HepG2 (cell line): ENCODE data around the gene HYOU1. TPM values are rescaled to one million over a fixed set of nuclear protein-coding genes. Genes with fewer than 3 reads are reported as not detected.

Experiments
- ATF2 ChIP-seq: sonication (generic); formaldehyde crosslinking; IDR thresholded peaks from 2 replicates; pipeline ENCODE4 v1.4.0; 2020; ENCODE audit warnings: missing genetic modification reagents
- CC2D1A ChIP-seq: sonication (generic); formaldehyde crosslinking; IDR thresholded peaks from 2 replicates; pipeline ENCODE4 v1.8.1; 2023; ENCODE audit warnings: mild to moderate bottlenecking, missing genetic modification reagents
- DPF2 ChIP-seq: sonication (generic); formaldehyde crosslinking; IDR thresholded peaks from 2 replicates; pipeline ENCODE4 v1.4.0; 2020; ENCODE audit warnings: mild to moderate bottlenecking, low read depth, missing genetic modification reagents, borderline replicate concordance
- MTF1 ChIP-seq: sonication (generic); formaldehyde crosslinking; IDR thresholded peaks from 2 replicates; pipeline ENCODE4 v1.5.0; 2020; ENCODE audit warnings: missing genetic modification reagents
- RBAK ChIP-seq: sonication (generic); formaldehyde crosslinking; IDR thresholded peaks from 2 replicates; pipeline ENCODE4 v1.5.1; 2020; ENCODE audit warnings: mild to moderate bottlenecking, missing genetic modification reagents
- SCMH1 ChIP-seq: sonication (generic); formaldehyde crosslinking; IDR thresholded peaks from 2 replicates; pipeline ENCODE4 v1.9.0; 2021; ENCODE audit warnings: missing genetic modification reagents, mild to moderate bottlenecking, borderline replicate concordance
- SIX1 ChIP-seq: sonication (generic); formaldehyde crosslinking; IDR thresholded peaks from 2 replicates; pipeline ENCODE4 v1.4.0; 2020; ENCODE audit warnings: missing genetic modification reagents, borderline replicate concordance
- SRSF9 ChIP-seq: fragments of 200-400 bp; formaldehyde crosslinking; IDR thresholded peaks from 2 replicates; pipeline ENCODE4 v1.6.1; 2018; ENCODE audit warnings: borderline replicate concordance, mild to moderate bottlenecking, low read depth, low read length; ENCODE audit not compliant: insufficient read depth, poor library complexity, severe bottlenecking
- THAP11 ChIP-seq: IDR thresholded peaks from 2 replicates; pipeline ENCODE4 v1.6.1; 2016; ENCODE audit warnings: missing biosample characterization, missing genetic modification reagents
- XRCC5 ChIP-seq: fragments of 200-400 bp; formaldehyde crosslinking; optimal IDR thresholded peaks from 2 replicates; pipeline ENCODE3; 2017; ENCODE audit warnings: mild to moderate bottlenecking, low read length
- ZBTB33 ChIP-seq: sonication (generic); formaldehyde crosslinking; IDR thresholded peaks from 2 replicates; pipeline ENCODE4 v1.4.0; 2020; ENCODE audit warnings: missing genetic modification reagents
- ZFP1 ChIP-seq: IDR thresholded peaks from 2 replicates; pipeline ENCODE4 v1.6.1; 2016
- ZFP90 ChIP-seq: sonication (generic); formaldehyde crosslinking; IDR thresholded peaks from 2 replicates; pipeline ENCODE4 v1.8.0; 2022; ENCODE audit warnings: missing genetic modification reagents, mild to moderate bottlenecking, inconsistent platforms, borderline replicate concordance
- ZNF101 ChIP-seq: sonication (generic); formaldehyde crosslinking; IDR thresholded peaks from 2 replicates; pipeline ENCODE4 v1.4.0; 2020; ENCODE audit warnings: mild to moderate bottlenecking, low read depth, missing genetic modification reagents, borderline replicate concordance
- ZNF3 ChIP-seq: IDR thresholded peaks from 2 replicates; pipeline ENCODE4 v1.7.0; 2017; ENCODE audit warnings: inconsistent platforms
- ZNF333 ChIP-seq: sonication (generic); formaldehyde crosslinking; IDR thresholded peaks from 2 replicates; pipeline ENCODE4 v1.4.0; 2020; ENCODE audit warnings: mild to moderate bottlenecking, missing genetic modification reagents, borderline replicate concordance
- ZNF446 ChIP-seq: sonication (generic); formaldehyde crosslinking; IDR thresholded peaks from 2 replicates; pipeline ENCODE4 v1.5.0; 2020; ENCODE audit warnings: mild to moderate bottlenecking, missing genetic modification reagents
- ZNF460 ChIP-seq: sonication (generic); formaldehyde crosslinking; IDR thresholded peaks from 2 replicates; pipeline ENCODE4 v1.5.1; 2020; ENCODE audit warnings: missing genetic modification reagents, mild to moderate bottlenecking, borderline replicate concordance
- ZNF557 ChIP-seq: sonication (generic); formaldehyde crosslinking; IDR thresholded peaks from 2 replicates; pipeline ENCODE4 v1.4.0; 2020; ENCODE audit warnings: missing genetic modification reagents
- ZNF703 ChIP-seq: sonication (generic); formaldehyde crosslinking; IDR thresholded peaks from 2 replicates; pipeline ENCODE4 v1.5.1; 2020; ENCODE audit warnings: missing genetic modification reagents, mild to moderate bottlenecking, moderate library complexity, borderline replicate concordance
- ZNF878 ChIP-seq: sonication (generic); formaldehyde crosslinking; IDR thresholded peaks from 2 replicates; pipeline ENCODE4 v1.8.1; 2023; ENCODE audit warnings: mild to moderate bottlenecking, missing genetic modification reagents, moderate library complexity
- ZNF891 ChIP-seq: sonication (generic); formaldehyde crosslinking; IDR thresholded peaks from 2 replicates; pipeline ENCODE4 v1.5.0; 2020; ENCODE audit warnings: mild to moderate bottlenecking, missing genetic modification reagents
- polyA plus RNA-seq, 8 experiments: library from polyadenylated mRNA; depleted of rRNA in 3 of 8; stranded (reverse) in 7 of 8; unstranded in 1 of 8; fragments of >200 nt; fragmentation: Illumina TruSeq in 4 of 8; extraction: Trizol in 4 of 8; gene quantifications; 2 replicates each; pipeline versions ENCODE4 v1.2.1 to v1.2.3, GENCODE V29; 2011 to 2016; ENCODE audit warnings: low read depth in 4 of 8, missing spikeins in 1 of 8, mixed read lengths in 1 of 8; ENCODE audit not compliant: insufficient read depth in 1 of 8
- total RNA-seq, 5 experiments: library from RNA; depleted of rRNA; stranded (reverse); fragments of >200 nt; fragmentation: Illumina TruSeq; extraction: Trizol; gene quantifications; 2 replicates each; pipeline ENCODE4 v1.2.3, GENCODE V29; 2016; ENCODE audit warnings: low read depth in 1 of 5

The HYOU1 gene
- total and polyA plus RNA-seq, 2 of the 13 experiments (the other 11 are each of a cell fraction or from before 2014, with no cell fraction given), result 127 to 155 TPM

GRCh38 chr11:119093942-119094815, 37.2 kb upstream of the HYOU1 start (continued):
- TF ChIP-seq ATF2 (CRISPR knock-in tag) (0 out of 2 replicates have a peak, but pooled peaks have one; percentile 32), SRSF9 (no peak), ZNF557 (no peak), ZNF891 (CRISPR knock-in tag) (peak; percentile 37; the same call in 1 of the 2 replicates), SIX1 (CRISPR knock-in tag) (no peak), DPF2 (CRISPR knock-in tag) (no peak), ZNF101 (no peak), ZFP90 (CRISPR knock-in tag) (no peak), SCMH1 (no peak), MTF1 (no peak), CC2D1A (CRISPR knock-in tag) (no peak), ZNF333 (CRISPR knock-in tag) (no peak), THAP11 (CRISPR knock-in tag) (no peak), ZNF460 (CRISPR knock-in tag) (no peak), ZBTB33 (no peak), XRCC5 (no peak), ZNF703 (CRISPR knock-in tag) (no peak), ZNF878 (CRISPR knock-in tag) (no peak), ZFP1 (CRISPR knock-in tag) (no peak), ZNF3 (CRISPR knock-in tag) (no peak), ZNF446 (CRISPR knock-in tag) (no peak), RBAK (CRISPR knock-in tag) (peak; percentile 38; the same call in 1 of the 2 replicates)
- TF ChIP-seq, all 625 proteins: peak for 43
